ENCODE results near the gene NPIPB8. TPM values are rescaled to one million over a fixed set of nuclear protein-coding genes. Genes with fewer than 3 reads are reported as not detected.
"Not testable (repeated sequence)": the region's sequence is repeated elsewhere in the genome, so short reads cannot be mapped to it uniquely, and the experiment has no call there.

Gene NPIPB8
- 4.4 TPM for total RNA-seq

- not testable (repeated sequence) for DNase-seq (ENCODE audit: low spot score)
These were observed at the start of gene NPIPB8 for GRCh38 chr16:28637765-28638164. Gene NPIPB8 (plus strand): TSS chr16:28638065. CDS start chr16:28638361, 296 bp downstream.

- DNase-seq (ENCODE audit: low spot score) = no peak
These were observed 48.8 kb upstream of the NPIPB8 start for GRCh38 chr16:28589069-28589468.

- no peak for DNase-seq (ENCODE audit: low spot score)
These were observed 47.9 kb upstream of the NPIPB8 start for GRCh38 chr16:28589930-28590329.

- no peak for DNase-seq (ENCODE audit: low spot score)
These were observed 47.2 kb upstream of the NPIPB8 start for GRCh38 chr16:28590384-28591340.

- DNase-seq (ENCODE audit: low spot score) = no peak
These were observed 46.5 kb upstream of the NPIPB8 start for GRCh38 chr16:28591355-28591754.

- no peak for DNase-seq (ENCODE audit: low spot score)
These were observed 45.4 kb upstream of the NPIPB8 start for GRCh38 chr16:28592511-28592910.

- no peak for DNase-seq (ENCODE audit: low spot score)
These were observed 44.8 kb upstream of the NPIPB8 start for GRCh38 chr16:28592979-28593553.

- DNase-seq (ENCODE audit: low spot score) = not testable (repeated sequence)
These were observed 42.4 kb upstream of the NPIPB8 start for GRCh38 chr16:28595451-28595850.

GRCh38 chr16:28596115-28596630, 41.7 kb upstream of the NPIPB8 start:
- DNase-seq (ENCODE audit: low spot score) = no peak

- DNase-seq (ENCODE audit: low spot score) = peak; percentile 61
These were observed 40.8 kb upstream of the NPIPB8 start, which contains the start of gene SULT1A2 for GRCh38 chr16:28596840-28597691. Gene SULT1A2 (minus strand): TSS chr16:28597050. CDS start chr16:28595930, 1,120 bp downstream.

- DNase-seq (ENCODE audit: low spot score) = no peak
These were observed 40.1 kb upstream of the NPIPB8 start for GRCh38 chr16:28597692-28598261.

GRCh38 chr16:28599377-28600285, 38.2 kb upstream of the NPIPB8 start:
- DNase-seq (ENCODE audit: low spot score) = not testable (repeated sequence)

GRCh38 chr16:28600965-28601364, 36.9 kb upstream of the NPIPB8 start:
- DNase-seq (ENCODE audit: low spot score) = not testable (repeated sequence)

GRCh38 chr16:28601589-28601988, 36.3 kb upstream of the NPIPB8 start:
- not testable (repeated sequence) for DNase-seq (ENCODE audit: low spot score)

GRCh38 chr16:28602062-28602461, 35.8 kb upstream of the NPIPB8 start:
- DNase-seq (ENCODE audit: low spot score) = not testable (repeated sequence)

- no peak for DNase-seq (ENCODE audit: low spot score)
These were observed 35.3 kb upstream of the NPIPB8 start for GRCh38 chr16:28602529-28602928.

- no peak for DNase-seq (ENCODE audit: low spot score)
These were observed 34.3 kb upstream of the NPIPB8 start for GRCh38 chr16:28603381-28604185.

- no peak for DNase-seq (ENCODE audit: low spot score)
These were observed 33.7 kb upstream of the NPIPB8 start for GRCh38 chr16:28604186-28604565.

Data from ureter (tissue), 1 donor.